ENCODE results near the gene LGR6. TPM values are rescaled to one million over a fixed set of nuclear protein-coding genes. Genes with fewer than 3 reads are reported as not detected.

LGR6 gene
- total and polyA plus RNA-seq, 2 of the 8 experiments (the other 6 are each of a cell fraction or from before 2014, with no cell fraction given), result 0.50 to 1.0 TPM

GRCh38 chr1:202275061-202275770 is 81.6 kb downstream of the LGR6 start:
- Histone ChIP-seq H3K27me3 (replicated peaks in 1 of 4; ENCODE audit: control insufficient read depth in 3 of 4, extremely low read depth in 1 of 4, insufficient read depth in 3 of 4, low read length in 3 of 4) (no peaks in the 10 kb centered on the region), H3K36me3 (ENCODE audit: control insufficient read depth in 2 of 4, insufficient read depth in 4 of 4, low read length in 3 of 4) (no peaks in the 10 kb centered on the region), H2AFZ (ENCODE audit: low read length) (no peak overlapping the region), H3K4me1 (replicated peaks in 1 of 4; ENCODE audit: control insufficient read depth in 3 of 4, insufficient read depth in 4 of 4, low read length in 3 of 4) (no peaks in the 10 kb centered on the region), H2AK5ac (ENCODE audit: low read depth, low read length) (no peak overlapping the region), H3K9me3 (ENCODE audit: insufficient read depth in 2 of 2, low read depth in 1 of 2, low read length in 1 of 2) (no peaks in the 10 kb centered on the region), H4K5ac (ENCODE audit: insufficient read length, low read depth, low read length) (no peak overlapping the region), H3K4me2 (ENCODE audit: insufficient read depth in 1 of 2, low read depth in 2 of 2, low read length in 2 of 2) (no peak overlapping the region), H3K79me2 (ENCODE audit: control insufficient read depth in 1 of 2, insufficient read depth in 2 of 2, low read length in 2 of 2) (no peaks in the 10 kb centered on the region), H2BK120ac (replicated peaks; ENCODE audit: low read depth, low read length) (no peak overlapping the region), H3K18ac (ENCODE audit: extremely low read depth, low read length) (no peak overlapping the region), H3K56ac (replicated peaks; ENCODE audit: insufficient read length, low read depth, low read length) (no peak overlapping the region), H3K4ac (replicated peaks; ENCODE audit: insufficient read length, low read depth, low read length) (no peak overlapping the region), H2BK12ac (ENCODE audit: low read depth, low read length) (no peak overlapping the region), H3K23ac (ENCODE audit: insufficient read length) (no peak overlapping the region), H2BK20ac (ENCODE audit: low read length) (no peak overlapping the region), H3K14ac (ENCODE audit: insufficient read length) (no peak overlapping the region), H3K4me3 (ENCODE audit: extremely low read depth in 1 of 4, insufficient read depth in 2 of 4, low read depth in 3 of 4, low read length in 4 of 4) (no peak overlapping the region), H3K23me2 (ENCODE audit: low read depth, low read length) (no peaks in the 10 kb centered on the region), H4K20me1 (replicated peaks in 1 of 2; ENCODE audit: control insufficient read depth in 1 of 2, insufficient read depth in 2 of 2, low read length in 2 of 2) (no peaks in the 10 kb centered on the region), H2BK15ac (ENCODE audit: low read length) (no peak overlapping the region), H3K27ac (ENCODE audit: low read depth, low read length) (no peak overlapping the region), H4K91ac (replicated peaks; ENCODE audit: insufficient read length, low read length) (no peak overlapping the region), H3K9ac (replicated peaks in 1 of 4; ENCODE audit: extremely low read depth in 1 of 4, low read depth in 3 of 4, low read length in 3 of 4) (no peak overlapping the region), H4K8ac (ENCODE audit: extremely low read depth, insufficient read depth, low read length) (no peak overlapping the region), H3K79me1 (ENCODE audit: low read depth, low read length) (no peaks in the 10 kb centered on the region), H2BK5ac (ENCODE audit: low read depth, low read length) (no peak overlapping the region)
- POLR2A ChIA-PET (ENCODE audit: partially characterized antibody), result interaction anchor here (0.9 kb wide), 1 partner anchor 42 kb away, joined by 3 read pairs; no protein-coding TSS in a partner anchor
- 82% methylated on average over 3 of the region's 3 CpGs; no CpG with 5 or more reads in 1 of the 2 experiments for WGBS, 2 experiments (ENCODE audit: extremely low coverage in 1 of 2, insufficient coverage in 1 of 2, insufficient read length in 1 of 2, insufficient replicate concordance in 2 of 2, low coverage in 1 of 2, low lambda C conversion rate in 2 of 2, missing lambda C conversion rate in 1 of 2)
- DNase-seq (ENCODE audit: low read depth in 1 of 2, low spot score in 2 of 2) (no peak), FAIRE-seq (no peak)
- CTCF ChIA-PET (ENCODE audit: partially characterized antibody), result interaction anchor here (0.7 to 3.6 kb wide), 25 partner anchors 9 to 444 kb away, joined by 3 to 35 read pairs (median 6); no protein-coding TSS in a partner anchor
- no peak for TF ChIP-seq SRF (IDR thresholded peaks at IDR 0.05; ENCODE audit: low read depth, low read length)
